IMR-90 (cell line): ENCODE data around the gene COL13A1. TPM values are rescaled to one million over a fixed set of nuclear protein-coding genes. Genes with fewer than 3 reads are reported as not detected.

ENCODE experiments used
- ATAC-seq: fragments of 200-7000 bp; cut with Tn5 transposase; 2 replicates; pipeline ENCODE4 v1.9.1; 2020; ENCODE audit warnings: low read depth, mild to moderate bottlenecking, moderate library complexity
- BruUV-seq: library from RNA; stranded (reverse); fragments of 400-500 nt; replicated peaks from 2 replicates; lab custom pipeline; 2021; lab: Mats Ljungman, UMichigan
- CTCF ChIA-PET: fragments of 300-600 bp; formaldehyde crosslinking; extraction: SDS; loops from one replicate; lab custom pipeline; 2021; ENCODE audit warnings: antibody characterized with exemption; lab: Yijun Ruan, JAX
- POLR2A ChIA-PET: fragments of 300-600 bp; sonication (Branson Sonifier 250); formaldehyde crosslinking; loops from one replicate; lab custom pipeline; 2022; ENCODE audit warnings: antibody characterized with exemption; ENCODE audit not compliant: unreplicated experiment; lab: Charles Lee
- DNase-seq: peaks from one replicate; pipeline ENCODE4 v3.0.0; 2013
- H2AFZ ChIP-seq: replicated peaks from 2 replicates; pipeline ENCODE3; 2013; ENCODE audit warnings: low read length, mild to moderate bottlenecking; ENCODE audit not compliant: poor library complexity
- H2AK5ac ChIP-seq: 2 replicates; pipeline ENCODE4 v1.6.1; 2013; ENCODE audit warnings: low read depth, low read length, inconsistent platforms
- H2AK9ac ChIP-seq: replicated peaks from 2 replicates; pipeline ENCODE3; 2013; ENCODE audit warnings: mild to moderate bottlenecking, low read depth, low read length, moderate library complexity; ENCODE audit not compliant: poor library complexity
- H2BK120ac ChIP-seq: 2 replicates; pipeline ENCODE4 v1.6.1; 2013; ENCODE audit warnings: low read depth, low read length, inconsistent platforms
- H2BK15ac ChIP-seq: 3 replicates; pipeline ENCODE4 v1.6.1; 2013; ENCODE audit warnings: low read depth, low read length, inconsistent platforms
- H2BK20ac ChIP-seq: 2 replicates; pipeline ENCODE4 v1.6.1; 2013; ENCODE audit warnings: low read depth, mild to moderate bottlenecking, inconsistent platforms, low read length, moderate library complexity
- H2BK5ac ChIP-seq: 2 replicates; pipeline ENCODE4 v1.6.1; 2013; ENCODE audit warnings: mild to moderate bottlenecking, low read depth, low read length, inconsistent platforms; ENCODE audit not compliant: poor library complexity, severe bottlenecking
- H3K14ac ChIP-seq: replicated peaks from 2 replicates; pipeline ENCODE4 v1.6.1; 2013; ENCODE audit warnings: low read depth, low read length, inconsistent platforms
- H3K18ac ChIP-seq: 2 replicates; pipeline ENCODE4 v1.6.1; 2013; ENCODE audit warnings: low read depth, low read length, control low read depth
- H3K23ac ChIP-seq: 2 replicates; pipeline ENCODE4 v1.6.1; 2013; ENCODE audit warnings: low read depth, low read length, inconsistent platforms
- H3K27ac ChIP-seq: 2 replicates; pipeline ENCODE4 v1.5.1; 2013; ENCODE audit warnings: mild to moderate bottlenecking, control low read depth, low read length; ENCODE audit not compliant: insufficient read depth
- H3K27me3 ChIP-seq: 2 replicates; pipeline ENCODE4 v1.6.1; 2013; ENCODE audit warnings: low read length; ENCODE audit not compliant: control insufficient read depth, insufficient read depth
- H3K36me3 ChIP-seq: 2 replicates; pipeline ENCODE4 v1.6.1; 2013; ENCODE audit warnings: low read length, mixed read lengths; ENCODE audit not compliant: control insufficient read depth, insufficient read depth
- H3K4ac ChIP-seq: 2 replicates; pipeline ENCODE4 v1.6.1; 2013; ENCODE audit warnings: low read depth, low read length, inconsistent platforms
- H3K4me1 ChIP-seq: 2 replicates; pipeline ENCODE4 v1.6.1; 2013; ENCODE audit warnings: low read length, mixed read lengths; ENCODE audit not compliant: control insufficient read depth, insufficient read depth
- H3K4me2 ChIP-seq: 2 replicates; pipeline ENCODE4 v1.6.1; 2013; ENCODE audit warnings: low read depth, mild to moderate bottlenecking, control low read depth, low read length, moderate library complexity
- H3K4me3 ChIP-seq: 2 replicates; pipeline ENCODE4 v1.5.1; 2013; ENCODE audit warnings: low read depth, mild to moderate bottlenecking, control low read depth, low read length, moderate library complexity; ENCODE audit not compliant: insufficient read depth
- H3K56ac ChIP-seq: 2 replicates; pipeline ENCODE4 v1.6.1; 2013; ENCODE audit warnings: low read length, inconsistent platforms; ENCODE audit not compliant: insufficient read depth; ENCODE audit errors: extremely low read depth
- H3K79me1 ChIP-seq, 2 experiments: 2 replicates each; pipeline ENCODE4 v1.6.1; 2013; ENCODE audit warnings: low read length in 2 of 2, inconsistent platforms in 1 of 2, low read depth in 1 of 2
- H3K9ac ChIP-seq: 2 replicates; pipeline ENCODE4 v1.6.1; 2013; ENCODE audit warnings: low read depth, low read length, control low read depth
- H3K9me1 ChIP-seq: 2 replicates; pipeline ENCODE4 v1.6.1; 2013; ENCODE audit warnings: low read length, inconsistent platforms; ENCODE audit not compliant: insufficient read depth
- H3K9me3 ChIP-seq: 2 replicates; pipeline ENCODE4 v1.6.1; 2013; ENCODE audit warnings: low read length; ENCODE audit not compliant: control insufficient read depth, insufficient read depth
- H4K20me1 ChIP-seq: 2 replicates; pipeline ENCODE4 v1.6.1; 2013; ENCODE audit warnings: low read length, inconsistent platforms; ENCODE audit not compliant: insufficient read depth
- H4K5ac ChIP-seq: 2 replicates; pipeline ENCODE4 v1.6.1; 2013; ENCODE audit warnings: mild to moderate bottlenecking, low read depth, low read length, control low read depth
- H4K8ac ChIP-seq, 2 experiments: 2 replicates each; pipeline ENCODE4 v1.6.1; 2013; ENCODE audit warnings: low read depth in 2 of 2, low read length in 2 of 2, control low read depth in 1 of 2, inconsistent platforms in 1 of 2
- H4K91ac ChIP-seq: 2 replicates; pipeline ENCODE4 v1.6.1; 2013; ENCODE audit warnings: low read depth, low read length, inconsistent platforms; ENCODE audit not compliant: insufficient read depth
- BHLHE40 ChIP-seq: fragments of 150-350 bp; IDR thresholded peaks from 2 replicates; pipeline ENCODE4 v1.6.1; 2016; ENCODE audit warnings: mild to moderate bottlenecking, low read depth, low read length
- CEBPB ChIP-seq: IDR thresholded peaks from 2 replicates; pipeline ENCODE4 v1.6.1; 2012; ENCODE audit warnings: low read depth, low read length, improper control_type of control experiment
- CHD1 ChIP-seq: IDR thresholded peaks from 2 replicates; pipeline ENCODE4 v1.6.1; 2012; ENCODE audit warnings: low read depth, low read length, improper control_type of control experiment
- FOS ChIP-seq: fragments of 150-350 bp; IDR thresholded peaks from 2 replicates; pipeline ENCODE4 v1.6.1; 2016; ENCODE audit warnings: low read depth, low read length
- MAFK ChIP-seq: IDR thresholded peaks from 2 replicates; pipeline ENCODE4 v1.6.1; 2012; ENCODE audit warnings: low read depth, low read length, improper control_type of control experiment
- MAZ ChIP-seq: IDR thresholded peaks from 2 replicates; pipeline ENCODE4 v1.6.1; 2012; ENCODE audit warnings: low read depth, mild to moderate bottlenecking, low read length, improper control_type of control experiment, moderate library complexity, borderline replicate concordance
- MXI1 ChIP-seq: IDR thresholded peaks from 2 replicates; pipeline ENCODE4 v1.6.1; 2012; ENCODE audit warnings: low read depth, mild to moderate bottlenecking, low read length, moderate library complexity, borderline replicate concordance
- NFE2L2 ChIP-seq: fragments of 150-350 bp; IDR thresholded peaks from 2 replicates; pipeline ENCODE4 v1.6.1; 2016; ENCODE audit warnings: low read depth, mild to moderate bottlenecking, low read length
- POLR2A ChIP-seq: IDR thresholded peaks from 2 replicates; pipeline ENCODE4 v1.6.1; 2012; ENCODE audit warnings: mild to moderate bottlenecking, low read depth, low read length
- RAD21 ChIP-seq: IDR thresholded peaks from 2 replicates; pipeline ENCODE4 v1.6.1; 2012; ENCODE audit warnings: low read length, improper control_type of control experiment
- RCOR1 ChIP-seq: IDR thresholded peaks from 2 replicates; pipeline ENCODE4 v1.6.1; 2012; ENCODE audit warnings: mild to moderate bottlenecking, low read length, improper control_type of control experiment; ENCODE audit not compliant: insufficient replicate concordance
- RFX5 ChIP-seq: IDR thresholded peaks from 2 replicates; pipeline ENCODE4 v1.8.0; 2012; ENCODE audit warnings: low read depth, mild to moderate bottlenecking, low read length, moderate library complexity
- SMC3 ChIP-seq: fragments of 150-350 bp; IDR thresholded peaks from 2 replicates; pipeline ENCODE4 v1.6.1; 2016; ENCODE audit warnings: low read depth, mild to moderate bottlenecking, antibody characterized with exemption, low read length, moderate library complexity
- WGBS, 2 experiments: methylation state at CpG; one replicate each; pipeline versions ENCODE4 v1.1.5 to v1.1.7; 2013; ENCODE audit warnings: missing lambda C conversion rate in 2 of 2; ENCODE audit not compliant: insufficient read length in 1 of 2; ENCODE audit errors: extremely low coverage in 2 of 2; 5-methylcytosine and 5-hydroxymethylcytosine counted together
- dilution Hi-C: fragments of 300-500 bp; cut with HindIII; formaldehyde crosslinking; loops from one replicate; pipeline ENCODE4 v1.14.3; 2018; ENCODE audit warnings: low sequenced_read_pairs; ENCODE audit not compliant: unreplicated experiment
- in situ Hi-C: fragments of 300-500 bp; cut with MboI; formaldehyde crosslinking; loops from 3 replicates; pipeline ENCODE4 v1.14.3; 2019; ENCODE audit warnings: low sequenced_read_pairs, inconsistent platforms, mixed read lengths
- intact Hi-C: fragments of 100-400 bp; cut with micrococcal nuclease; formaldehyde crosslinking; loops from 2 replicates; pipeline ENCODE4 v1.10.0; 2022
- polyA plus RNA-seq, 3 experiments: library from polyadenylated mRNA; depleted of rRNA; stranded (reverse); fragments of >200 nt; gene quantifications; 2 replicates each; pipeline ENCODE4 v1.2.3, GENCODE V29; 2012; ENCODE audit warnings: low replicate concordance in 1 of 3
- total RNA-seq: library from RNA; depleted of rRNA; stranded (reverse); fragments of >200 nt; gene quantifications from 2 replicates; pipeline ENCODE4 v1.2.3, GENCODE V29; 2012
- TF ChIP-seq, protein P1 (sequence below): fragments of 150-350 bp; IDR thresholded peaks from 2 replicates; pipeline ENCODE4 v1.6.1; 2017; ENCODE audit warnings: mild to moderate bottlenecking, antibody characterized with exemption, low read length, low read depth
- TF ChIP-seq, protein P2 (sequence below): fragments of 150-350 bp; IDR thresholded peaks from 2 replicates; pipeline ENCODE4 v1.6.1; 2016; ENCODE audit warnings: low read depth, mild to moderate bottlenecking, low read length, moderate library complexity, borderline replicate concordance
- TF ChIP-seq, protein P3 (sequence below): conservative IDR thresholded peaks from 2 replicates; pipeline ENCODE4 v1.5.1; 2012; ENCODE audit warnings: mild to moderate bottlenecking, low read depth, low read length, improper control_type of control experiment

COL13A1 gene
- total and polyA plus RNA-seq, 2 of the 4 experiments (the other 2 are of a cell fraction) = 12.2 to 31.3 TPM

DNA sequence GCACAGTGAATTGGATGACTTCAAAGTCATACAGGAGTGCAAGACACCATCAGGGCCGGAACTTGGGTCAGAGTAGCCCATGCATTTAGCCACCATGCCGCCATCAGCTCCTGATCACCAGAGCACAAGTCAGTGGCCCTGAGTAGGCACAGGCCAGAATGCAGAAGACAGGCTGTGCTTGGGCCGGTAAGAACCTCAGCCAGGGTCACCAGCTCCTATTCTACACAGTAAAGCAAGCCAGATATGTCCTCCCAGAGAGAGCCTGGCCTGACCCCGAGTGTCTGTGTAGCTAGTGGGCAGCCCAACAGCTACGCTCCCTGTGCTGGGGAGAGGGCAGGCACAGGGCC is 44.5 kb upstream of the COL13A1 start:
- BruUV-seq = no TSS peak
- peak overlapping the region; percentile 71 for H2AFZ ChIP-seq
- dilution Hi-C loops = no loop called here
- intact Hi-C loops = no loop called here
- H3K4me3 ChIP-seq = no peak overlapping the region
- H3K56ac ChIP-seq = no peak overlapping the region
- WGBS, 2 experiments = 100% methylated on average over 2 of the region's 5 CpGs; no CpG with 5 or more reads in 1 of the 2 experiments
- no peak overlapping the region for H2BK20ac ChIP-seq
- H4K91ac ChIP-seq = no peak overlapping the region
- H3K27me3 ChIP-seq = peaks cover 4% of the 10 kb centered on the region
- no peak overlapping the region for H3K9ac ChIP-seq
- DNase-seq (no peak), ATAC-seq (no peak)
- H4K5ac ChIP-seq = no peak overlapping the region
- peak overlapping the region; percentile 9 for H2AK9ac ChIP-seq
- no peaks in the 10 kb centered on the region for H3K79me1 ChIP-seq
- TF ChIP-seq CHD1 = no peak
- no peak for TF ChIP-seq MAZ
- TF ChIP-seq FOS = no peak
- TF ChIP-seq RCOR1 = no peak
- no peak for TF ChIP-seq NFE2L2
- TF ChIP-seq, protein P1, sequence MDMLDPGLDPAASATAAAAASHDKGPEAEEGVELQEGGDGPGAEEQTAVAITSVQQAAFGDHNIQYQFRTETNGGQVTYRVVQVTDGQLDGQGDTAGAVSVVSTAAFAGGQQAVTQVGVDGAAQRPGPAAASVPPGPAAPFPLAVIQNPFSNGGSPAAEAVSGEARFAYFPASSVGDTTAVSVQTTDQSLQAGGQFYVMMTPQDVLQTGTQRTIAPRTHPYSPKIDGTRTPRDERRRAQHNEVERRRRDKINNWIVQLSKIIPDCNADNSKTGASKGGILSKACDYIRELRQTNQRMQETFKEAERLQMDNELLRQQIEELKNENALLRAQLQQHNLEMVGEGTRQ = no peak
- TF ChIP-seq CEBPB = no peak
- no peak for TF ChIP-seq SMC3
- TF ChIP-seq, protein P2, sequence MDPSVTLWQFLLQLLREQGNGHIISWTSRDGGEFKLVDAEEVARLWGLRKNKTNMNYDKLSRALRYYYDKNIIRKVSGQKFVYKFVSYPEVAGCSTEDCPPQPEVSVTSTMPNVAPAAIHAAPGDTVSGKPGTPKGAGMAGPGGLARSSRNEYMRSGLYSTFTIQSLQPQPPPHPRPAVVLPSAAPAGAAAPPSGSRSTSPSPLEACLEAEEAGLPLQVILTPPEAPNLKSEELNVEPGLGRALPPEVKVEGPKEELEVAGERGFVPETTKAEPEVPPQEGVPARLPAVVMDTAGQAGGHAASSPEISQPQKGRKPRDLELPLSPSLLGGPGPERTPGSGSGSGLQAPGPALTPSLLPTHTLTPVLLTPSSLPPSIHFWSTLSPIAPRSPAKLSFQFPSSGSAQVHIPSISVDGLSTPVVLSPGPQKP = no peak
- TF ChIP-seq RFX5 = no peak
- no peak for TF ChIP-seq BHLHE40
- no peak for TF ChIP-seq MAFK
- no peak for TF ChIP-seq RAD21
- no peak for TF ChIP-seq MXI1
- no peak for TF ChIP-seq POLR2A
- TF ChIP-seq, protein P3, sequence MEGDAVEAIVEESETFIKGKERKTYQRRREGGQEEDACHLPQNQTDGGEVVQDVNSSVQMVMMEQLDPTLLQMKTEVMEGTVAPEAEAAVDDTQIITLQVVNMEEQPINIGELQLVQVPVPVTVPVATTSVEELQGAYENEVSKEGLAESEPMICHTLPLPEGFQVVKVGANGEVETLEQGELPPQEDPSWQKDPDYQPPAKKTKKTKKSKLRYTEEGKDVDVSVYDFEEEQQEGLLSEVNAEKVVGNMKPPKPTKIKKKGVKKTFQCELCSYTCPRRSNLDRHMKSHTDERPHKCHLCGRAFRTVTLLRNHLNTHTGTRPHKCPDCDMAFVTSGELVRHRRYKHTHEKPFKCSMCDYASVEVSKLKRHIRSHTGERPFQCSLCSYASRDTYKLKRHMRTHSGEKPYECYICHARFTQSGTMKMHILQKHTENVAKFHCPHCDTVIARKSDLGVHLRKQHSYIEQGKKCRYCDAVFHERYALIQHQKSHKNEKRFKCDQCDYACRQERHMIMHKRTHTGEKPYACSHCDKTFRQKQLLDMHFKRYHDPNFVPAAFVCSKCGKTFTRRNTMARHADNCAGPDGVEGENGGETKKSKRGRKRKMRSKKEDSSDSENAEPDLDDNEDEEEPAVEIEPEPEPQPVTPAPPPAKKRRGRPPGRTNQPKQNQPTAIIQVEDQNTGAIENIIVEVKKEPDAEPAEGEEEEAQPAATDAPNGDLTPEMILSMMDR = no peak
- H2BK120ac ChIP-seq = no peak overlapping the region
- H3K4me2 ChIP-seq = no peak overlapping the region
- H3K36me3 ChIP-seq = no peaks in the 10 kb centered on the region
- ChIA-PET CTCF (interaction anchor here (0.6 to 1.3 kb wide), 2 partner anchors 8 to 60 kb away, joined by 3 to 5 read pairs; no protein-coding TSS in a partner anchor), POLR2A (no interaction called here)
- H2AK5ac ChIP-seq = no peak overlapping the region
- H3K14ac ChIP-seq = no peak overlapping the region
- H3K4me1 ChIP-seq = peaks cover 20% of the 10 kb centered on the region; the same call in 1 of the 2 replicates
- no peak overlapping the region for H4K8ac ChIP-seq
- no peak overlapping the region; the same call in 1 of the 2 replicates for H3K27ac ChIP-seq
- H3K9me1 ChIP-seq = peaks cover 6% of the 10 kb centered on the region; the same call in 1 of the 2 replicates
- no peak overlapping the region for H2BK15ac ChIP-seq
- no peak overlapping the region; the same call in 1 of the 2 replicates for H3K18ac ChIP-seq
- no peaks in the 10 kb centered on the region for H4K20me1 ChIP-seq
- no peak overlapping the region for H3K4ac ChIP-seq
- no peak overlapping the region for H3K23ac ChIP-seq
- H3K9me3 ChIP-seq = no peaks in the 10 kb centered on the region
- in situ Hi-C loops = no loop called here
- no peak overlapping the region for H2BK5ac ChIP-seq
